H1 (cell line): ENCODE data around the gene IL9. TPM values are rescaled to one million over a fixed set of nuclear protein-coding genes. Genes with fewer than 3 reads are reported as not detected.

ENCODE experiments used
- CTCF ChIA-PET: fragments of 300-600 bp; sonication (Branson Sonifier 250); formaldehyde crosslinking; loops from one replicate; lab custom pipeline; 2021; ENCODE audit not compliant: partially characterized antibody; lab: Charles Lee
- POLR2A ChIA-PET: fragments of 300-600 bp; sonication (Branson Sonifier 250); formaldehyde crosslinking; loops from one replicate; lab custom pipeline; 2021; ENCODE audit warnings: inconsistent platforms; ENCODE audit not compliant: partially characterized antibody; lab: Charles Lee
- DNase-seq, 2 experiments: peaks; one replicate each; pipeline versions ENCODE4 v3.0.0 to v3.0.0-alpha.2; 2010 to 2022; ENCODE audit warnings: low spot score in 2 of 2, low read depth in 1 of 2, mixed read lengths in 1 of 2
- FAIRE-seq: peaks from 2 replicates; lab custom pipeline; 2011; peaks lifted over from hg19 to GRCh38; lab: Jason Lieb, UNC
- H2AFZ ChIP-seq: 2 replicates; pipeline ENCODE4 v1.8.1; 2012; ENCODE audit warnings: low read length, inconsistent platforms
- H2AK5ac ChIP-seq: 2 replicates; pipeline ENCODE4 v1.6.1; 2013; ENCODE audit warnings: low read depth, low read length
- H2BK120ac ChIP-seq: replicated peaks from 2 replicates; pipeline ENCODE3; 2013; ENCODE audit warnings: low read depth, low read length, inconsistent platforms
- H2BK12ac ChIP-seq: 2 replicates; pipeline ENCODE4 v1.6.1; 2013; ENCODE audit warnings: low read depth, low read length
- H2BK15ac ChIP-seq: 2 replicates; pipeline ENCODE4 v1.6.1; 2013; ENCODE audit warnings: low read length
- H2BK20ac ChIP-seq: 2 replicates; pipeline ENCODE4 v1.6.1; 2013; ENCODE audit warnings: low read length
- H2BK5ac ChIP-seq: 2 replicates; pipeline ENCODE4 v1.6.1; 2013; ENCODE audit warnings: low read depth, low read length
- H3K14ac ChIP-seq: 2 replicates; pipeline ENCODE4 v1.6.1; 2013; ENCODE audit warnings: inconsistent platforms; ENCODE audit not compliant: insufficient read length
- H3K18ac ChIP-seq: 2 replicates; pipeline ENCODE4 v1.6.1; 2013; ENCODE audit warnings: low read length; ENCODE audit errors: extremely low read depth
- H3K23ac ChIP-seq: 2 replicates; pipeline ENCODE4 v1.6.1; 2013; ENCODE audit warnings: inconsistent platforms; ENCODE audit not compliant: insufficient read length
- H3K23me2 ChIP-seq: 2 replicates; pipeline ENCODE4 v1.6.1; 2013; ENCODE audit warnings: low read depth, low read length
- H3K27ac ChIP-seq: 2 replicates; pipeline ENCODE4 v1.6.1; 2011; ENCODE audit warnings: low read depth, low read length, inconsistent platforms
- H3K27me3 ChIP-seq, 4 experiments: replicated peaks in 1 of 4; 1 replicate in 1 of 4; 2 replicates in 3 of 4; pipeline versions ENCODE4 v1.6.1 to v1.8.1; 2011 to 2013; ENCODE audit warnings: low read length in 3 of 4, mild to moderate bottlenecking in 3 of 4, inconsistent platforms in 2 of 4, mixed read lengths in 2 of 4, moderate library complexity in 1 of 4; ENCODE audit not compliant: control insufficient read depth in 3 of 4, insufficient read depth in 3 of 4; ENCODE audit errors: extremely low read depth in 1 of 4
- H3K36me3 ChIP-seq, 4 experiments: 2 replicates each; pipeline versions ENCODE4 v1.6.1 to v1.8.1; 2011 to 2013; ENCODE audit warnings: mild to moderate bottlenecking in 4 of 4, low read length in 3 of 4, moderate library complexity in 2 of 4, control low read depth in 1 of 4, inconsistent platforms in 1 of 4; ENCODE audit not compliant: insufficient read depth in 4 of 4, control insufficient read depth in 2 of 4
- H3K4ac ChIP-seq: replicated peaks from 2 replicates; pipeline ENCODE3; 2013; ENCODE audit warnings: low read length, low read depth, mixed read lengths, inconsistent platforms; ENCODE audit not compliant: insufficient read length
- H3K4me1 ChIP-seq, 4 experiments: replicated peaks in 1 of 4; 1 replicate in 1 of 4; 2 replicates in 3 of 4; pipeline versions ENCODE4 v1.6.1 to v1.8.1; 2011 to 2013; ENCODE audit warnings: low read length in 3 of 4, inconsistent platforms in 2 of 4, mixed read lengths in 1 of 4; ENCODE audit not compliant: insufficient read depth in 4 of 4, control insufficient read depth in 3 of 4
- H3K4me2 ChIP-seq, 2 experiments: 2 replicates each; pipeline versions ENCODE4 v1.6.1 to v1.8.1; 2011 to 2013; ENCODE audit warnings: low read depth in 2 of 2, low read length in 2 of 2, control low read depth in 1 of 2, inconsistent platforms in 1 of 2, mild to moderate bottlenecking in 1 of 2; ENCODE audit not compliant: insufficient read depth in 1 of 2
- H3K4me3 ChIP-seq, 4 experiments: fragments of 200-600, 300-600 bp in 1 of 4; sonication (generic), shearing (Covaris generic), sonication (Bioruptor Twin) in 1 of 4; 2 replicates each; pipeline versions ENCODE4 v1.5.1 to v1.8.1; 2011 to 2016; ENCODE audit warnings: low read length in 4 of 4, low read depth in 3 of 4, control low read depth in 2 of 4, inconsistent platforms in 2 of 4, mild to moderate bottlenecking in 2 of 4, mixed read lengths in 1 of 4, moderate library complexity in 1 of 4; ENCODE audit not compliant: insufficient read depth in 2 of 4; ENCODE audit errors: extremely low read depth in 1 of 4
- H3K56ac ChIP-seq: replicated peaks from 2 replicates; pipeline ENCODE3; 2013; ENCODE audit warnings: low read depth, mild to moderate bottlenecking, mixed read lengths, low read length, inconsistent platforms; ENCODE audit not compliant: insufficient read length
- H3K79me1 ChIP-seq: 2 replicates; pipeline ENCODE4 v1.6.1; 2013; ENCODE audit warnings: low read depth, low read length, control low read depth
- H3K79me2 ChIP-seq, 2 experiments: 2 replicates each; pipeline versions ENCODE4 v1.6.1 to v1.8.1; 2012 to 2013; ENCODE audit warnings: low read length in 2 of 2, mild to moderate bottlenecking in 2 of 2, inconsistent platforms in 1 of 2; ENCODE audit not compliant: insufficient read depth in 2 of 2, control insufficient read depth in 1 of 2
- H3K9ac ChIP-seq, 4 experiments: replicated peaks in 1 of 4; 1 replicate in 1 of 4; 2 replicates in 3 of 4; pipeline versions ENCODE4 v1.6.1 to v1.8.1; 2011 to 2013; ENCODE audit warnings: low read depth in 3 of 4, low read length in 3 of 4, control low read depth in 2 of 4, mild to moderate bottlenecking in 2 of 4, moderate library complexity in 2 of 4, inconsistent platforms in 1 of 4; ENCODE audit errors: extremely low read depth in 1 of 4
- H3K9me3 ChIP-seq, 2 experiments: 2 replicates each; pipeline versions ENCODE4 v1.6.1 to v1.8.1; 2012 to 2013; ENCODE audit warnings: mild to moderate bottlenecking in 2 of 2, moderate library complexity in 2 of 2, control low read depth in 1 of 2, inconsistent platforms in 1 of 2, low read depth in 1 of 2, low read length in 1 of 2, mixed read lengths in 1 of 2; ENCODE audit not compliant: insufficient read depth in 2 of 2
- H4K20me1 ChIP-seq, 2 experiments: replicated peaks in 1 of 2; 2 replicates each; pipeline versions ENCODE3 to v1.8.1; 2011 to 2013; ENCODE audit warnings: inconsistent platforms in 2 of 2, low read length in 2 of 2, mild to moderate bottlenecking in 1 of 2; ENCODE audit not compliant: insufficient read depth in 2 of 2, control insufficient read depth in 1 of 2
- H4K5ac ChIP-seq: 2 replicates; pipeline ENCODE4 v1.6.1; 2013; ENCODE audit warnings: low read length, low read depth, mixed read lengths, inconsistent platforms; ENCODE audit not compliant: insufficient read length
- H4K8ac ChIP-seq: 2 replicates; pipeline ENCODE4 v1.8.0; 2013; ENCODE audit warnings: mild to moderate bottlenecking, moderate library complexity, low read length, inconsistent platforms; ENCODE audit not compliant: insufficient read depth; ENCODE audit errors: extremely low read depth
- H4K91ac ChIP-seq: replicated peaks from 2 replicates; pipeline ENCODE3; 2013; ENCODE audit warnings: low read length, mixed read lengths, inconsistent platforms; ENCODE audit not compliant: insufficient read length
- EGR1 ChIP-seq: IDR thresholded peaks from 2 replicates; pipeline ENCODE4 v1.6.1; 2011; ENCODE audit warnings: low read depth, low read length, borderline replicate concordance
- NRF1 ChIP-seq: IDR thresholded peaks from 2 replicates; pipeline ENCODE4 v1.6.1; 2011; ENCODE audit warnings: mild to moderate bottlenecking, low read depth, low read length, improper control_type of control experiment
- RFX5 ChIP-seq: IDR thresholded peaks from 2 replicates; pipeline ENCODE4 v1.6.1; 2011; ENCODE audit warnings: low read depth, low read length, improper control_type of control experiment, borderline replicate concordance
- SUZ12 ChIP-seq: fragments of 200-600 bp; sonication (generic); IDR thresholded peaks from 2 replicates; pipeline ENCODE4 v1.6.1; 2012; ENCODE audit warnings: mild to moderate bottlenecking, inconsistent platforms, low read length, moderate library complexity, mixed read lengths
- WGBS, 2 experiments: shearing (Covaris generic) in 1 of 2; methylation state at CpG; one replicate each; pipeline versions ENCODE4 v1.1.6 to v1.1.7; 2013 to 2015; ENCODE audit warnings: low lambda C conversion rate in 2 of 2, mixed read lengths in 2 of 2, inconsistent platforms in 1 of 2, low coverage in 1 of 2, missing lambda C conversion rate in 1 of 2; ENCODE audit not compliant: insufficient replicate concordance in 2 of 2, insufficient coverage in 1 of 2, insufficient read length in 1 of 2; ENCODE audit errors: extremely low coverage in 1 of 2, missing lambda C conversion rate in 1 of 2; 5-methylcytosine and 5-hydroxymethylcytosine counted together
- polyA plus RNA-seq, 7 experiments: library from polyadenylated mRNA; depleted of rRNA in 3 of 7; stranded (reverse) in 5 of 7; unstranded in 2 of 7; fragments of >200 nt in 5 of 7; fragments of 200-250 nt in 2 of 7; gene quantifications; 1 replicate in 5 of 7; 2 replicates in 1 of 7; 4 replicates in 1 of 7; pipeline versions ENCODE4 v1.2.1 to v1.2.3, GENCODE V29; 2011 to 2013; ENCODE audit warnings: missing spikeins in 2 of 7, mixed read lengths in 2 of 7
- total RNA-seq: library from RNA; stranded (reverse); fragmentation: NEBNext Ultra II Directional; extraction: Animal tissue kit (Norgen Biotek cat#: 25700); gene quantifications from 2 replicates; pipeline ENCODE4 v1.2.1, GENCODE V29; 2021
- TF ChIP-seq, protein P1 (sequence below): IDR thresholded peaks from 2 replicates; pipeline ENCODE4 v1.6.1; 2011; ENCODE audit warnings: low read depth, mild to moderate bottlenecking, low read length; ENCODE audit not compliant: insufficient read depth

The IL9 gene
- total and polyA plus RNA-seq, 2 of the 8 experiments (the other 6 are each of a cell fraction or from before 2014, with no cell fraction given): not detected

DNA sequence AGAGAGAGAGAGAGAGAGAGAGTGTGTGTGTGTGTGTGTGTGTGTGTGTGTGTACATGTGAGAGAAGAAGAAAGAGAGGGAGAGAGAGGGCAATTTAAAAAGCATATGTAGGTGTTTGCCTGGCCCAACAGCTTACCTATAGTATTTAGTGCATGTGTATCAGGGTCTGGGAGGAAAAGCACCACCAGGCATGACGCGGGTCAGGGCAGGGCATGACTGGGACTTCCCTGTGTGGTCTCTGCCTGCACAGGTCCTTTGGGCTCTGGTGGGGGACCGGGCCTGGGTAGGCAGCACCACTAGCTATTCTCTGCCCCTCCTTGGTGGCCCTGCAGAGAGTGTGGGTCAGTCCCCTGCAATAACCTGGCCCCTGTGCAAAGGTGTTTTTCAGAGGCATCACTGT, 16.1 kb downstream of the IL9 start:
- H2BK5ac ChIP-seq: no peak overlapping the region
- H2BK120ac ChIP-seq: no peak overlapping the region
- H2BK20ac ChIP-seq: no peak overlapping the region
- H2BK15ac ChIP-seq: no peak overlapping the region
- H3K23me2 ChIP-seq: no peaks in the 10 kb centered on the region; the same call in 1 of the 2 replicates
- peaks cover 3 to 5% (median 4%) of the 10 kb centered on the region in 4 experiments; a peak in 6 of 7 replicates for H3K4me1 ChIP-seq
- no peak overlapping the region for H3K14ac ChIP-seq
- H3K56ac ChIP-seq: no peak overlapping the region
- H2AFZ ChIP-seq: no peak overlapping the region
- H3K79me1 ChIP-seq: no peaks in the 10 kb centered on the region
- no peak overlapping the region for H4K8ac ChIP-seq
- DNase-seq: no peak
- FAIRE-seq: no peak
- no peak overlapping the region for H3K4me2 ChIP-seq
- no peak overlapping the region for H2AK5ac ChIP-seq
- WGBS, 2 experiments: 79% methylated on average over 3 of the region's 3 CpGs; no CpG with 5 or more reads in 1 of the 2 experiments
- no peak overlapping the region for H4K91ac ChIP-seq
- no peak overlapping the region for H2BK12ac ChIP-seq
- no peak overlapping the region for H3K9ac ChIP-seq
- H3K36me3 ChIP-seq: no peaks in the 10 kb centered on the region
- ChIA-PET POLR2A (interaction anchor here (0.6 kb wide), 1 partner anchor 681 kb away, joined by 4 read pairs; no protein-coding TSS in a partner anchor), CTCF (interaction anchor here (0.6 to 5.3 kb wide), 21 partner anchors 9 to 400 kb away, joined by 3 to 37 read pairs (median 4); no protein-coding TSS in a partner anchor)
- no peak overlapping the region for H4K5ac ChIP-seq
- H3K4me3 ChIP-seq: no peak overlapping the region
- no peaks in the 10 kb centered on the region for H3K79me2 ChIP-seq
- H3K23ac ChIP-seq: no peak overlapping the region
- H4K20me1 ChIP-seq: no peaks in the 10 kb centered on the region
- no peaks in the 10 kb centered on the region for H3K27me3 ChIP-seq
- no peak overlapping the region for H3K4ac ChIP-seq
- H3K9me3 ChIP-seq: no peaks in the 10 kb centered on the region
- H3K18ac ChIP-seq: no peak overlapping the region
- no peak overlapping the region for H3K27ac ChIP-seq
- no peak for TF ChIP-seq NRF1
- TF ChIP-seq SUZ12: no peak
- TF ChIP-seq, protein P1, sequence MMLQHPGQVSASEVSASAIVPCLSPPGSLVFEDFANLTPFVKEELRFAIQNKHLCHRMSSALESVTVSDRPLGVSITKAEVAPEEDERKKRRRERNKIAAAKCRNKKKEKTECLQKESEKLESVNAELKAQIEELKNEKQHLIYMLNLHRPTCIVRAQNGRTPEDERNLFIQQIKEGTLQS: no peak
- no peak for TF ChIP-seq EGR1
- TF ChIP-seq RFX5: no peak
